HG03025 (cell line): Measurements from ENCODE around the gene TMEM63C.

Source experiments
- ATAC-seq: cut with Tn5 transposase; IDR thresholded peaks from one replicate; pipeline ENCODE4 v1.9.1; 2021; ENCODE audit warnings: mild to moderate bottlenecking, moderate library complexity; ENCODE audit not compliant: unreplicated experiment, low FRiP score

The TMEM63C gene

DNA sequence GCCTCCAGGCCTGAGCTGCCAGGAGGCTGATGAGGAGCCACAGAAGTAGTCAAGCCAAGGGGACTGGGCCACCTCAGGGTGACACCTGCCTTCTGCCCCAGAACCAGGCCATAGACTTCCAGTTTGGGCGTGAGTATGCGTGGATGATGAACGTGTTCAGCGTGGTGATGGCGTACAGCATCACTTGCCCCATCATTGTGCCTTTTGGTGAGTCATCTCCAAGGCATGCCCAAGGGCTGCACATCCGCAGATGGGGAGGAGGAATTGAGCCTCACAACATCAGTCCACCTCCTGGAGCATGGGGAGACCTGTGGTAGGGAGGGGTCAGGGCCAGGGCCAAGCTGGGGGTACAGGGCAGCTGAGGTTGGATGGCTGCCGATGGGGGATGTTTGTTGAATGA is 67.1 kb downstream of the TMEM63C start:
- no peak for ATAC-seq

DNA sequence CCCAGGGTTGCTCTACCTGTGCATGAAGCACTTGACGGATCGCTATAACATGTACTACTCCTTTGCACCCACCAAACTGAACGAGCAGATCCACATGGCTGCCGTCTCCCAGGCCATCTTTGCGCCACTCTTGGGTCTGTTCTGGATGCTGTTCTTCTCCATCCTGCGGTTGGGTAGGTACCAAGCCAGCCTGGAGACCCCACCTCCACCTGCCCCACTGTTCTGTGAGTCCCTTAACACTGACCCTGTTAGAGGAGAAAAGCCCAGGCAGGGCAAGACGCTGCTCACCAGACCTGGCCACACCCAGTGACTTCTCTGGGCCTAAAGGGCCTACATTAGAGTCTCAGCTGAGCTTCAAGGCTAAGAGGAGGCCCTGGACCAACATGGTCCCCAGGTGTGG is 67.7 kb downstream of the TMEM63C start:
- ATAC-seq, result no peak

DNA sequence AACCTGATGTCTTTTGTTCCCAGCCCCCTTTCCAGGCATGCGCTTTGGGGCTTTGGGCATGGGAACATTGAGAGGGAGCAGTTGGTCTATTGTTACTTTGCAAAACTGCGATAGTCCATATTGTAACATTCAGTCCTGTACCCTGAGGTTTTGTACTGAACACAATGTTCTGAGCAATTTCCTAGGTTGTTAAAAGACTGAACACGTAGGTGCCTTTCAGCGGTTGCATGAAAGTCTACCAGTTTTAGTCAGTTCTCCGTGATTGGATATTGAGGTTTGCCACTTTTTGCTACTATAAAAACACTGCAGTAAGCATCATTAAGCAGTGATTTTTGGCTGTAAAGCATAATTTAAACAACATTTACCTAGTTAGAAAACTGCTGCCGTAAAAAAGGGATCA is 69.3 kb downstream of the TMEM63C start:
- ATAC-seq, result no peak

- no peak for ATAC-seq
These were observed 70.3 kb downstream of the TMEM63C start for GRCh38 chr14:77251870-77252269.

DNA sequence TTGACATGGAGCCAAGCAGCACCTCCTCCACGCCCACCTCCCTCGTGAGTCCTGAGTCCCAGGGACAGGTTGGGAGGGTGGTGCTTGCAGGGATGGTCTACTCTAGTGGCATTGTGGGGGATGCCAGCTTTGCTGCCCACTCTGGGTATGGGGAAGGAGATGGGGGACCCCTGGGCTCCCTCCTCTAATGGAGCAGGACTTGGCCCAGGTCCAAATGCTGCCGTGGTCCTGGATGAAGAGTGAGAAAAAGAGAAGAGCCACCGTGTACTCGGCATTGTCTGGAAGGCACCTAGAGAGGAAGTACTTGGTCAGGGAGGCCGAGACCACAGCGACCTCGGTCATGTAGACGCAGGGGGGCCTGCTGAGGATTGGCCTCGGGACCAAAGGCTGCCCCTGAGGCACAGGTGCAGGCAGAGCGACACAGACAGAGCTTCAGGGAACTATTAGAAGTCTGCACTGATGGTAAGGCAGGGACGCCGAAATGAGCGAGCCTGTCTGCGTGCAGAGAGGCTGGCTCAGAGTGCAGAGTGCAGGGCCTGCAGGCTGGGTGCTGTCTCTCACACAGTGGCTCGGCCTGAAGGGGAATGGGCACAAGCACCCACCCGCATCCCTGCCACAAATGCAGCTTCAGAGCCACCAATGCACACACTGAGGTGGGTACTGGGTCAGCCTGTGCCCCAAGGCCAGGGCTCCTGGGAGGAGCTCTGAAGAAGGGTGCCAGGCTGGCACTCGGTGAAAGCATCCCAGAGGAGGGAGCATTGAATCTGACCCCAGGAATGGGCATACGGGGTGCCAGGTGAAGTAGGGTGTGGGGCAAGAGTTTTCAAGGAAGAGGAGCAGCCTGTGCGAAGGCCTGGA is 72.0 kb downstream of the TMEM63C start:
- ATAC-seq, result no peak

DNA sequence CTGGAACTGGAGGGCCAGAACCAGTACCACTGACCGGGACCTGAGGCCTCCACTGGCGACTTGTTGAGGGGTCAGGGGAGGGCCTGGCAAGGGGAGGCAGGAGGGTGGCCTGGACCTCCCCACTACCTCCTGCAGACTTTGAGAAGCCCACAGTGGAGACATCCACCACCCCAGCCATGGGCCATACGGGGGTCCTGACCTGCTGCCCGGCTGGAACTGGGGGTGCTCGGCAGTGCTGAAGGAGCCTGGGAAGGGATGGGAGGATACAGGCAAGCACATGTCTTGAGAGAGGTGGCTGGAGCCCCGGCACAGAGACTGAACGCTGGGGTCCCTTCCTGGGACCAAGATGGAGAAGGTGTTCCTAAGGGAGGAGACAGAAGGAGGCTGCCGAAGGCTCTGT is 75.1 kb downstream of the TMEM63C start:
- ATAC-seq, result no peak

DNA sequence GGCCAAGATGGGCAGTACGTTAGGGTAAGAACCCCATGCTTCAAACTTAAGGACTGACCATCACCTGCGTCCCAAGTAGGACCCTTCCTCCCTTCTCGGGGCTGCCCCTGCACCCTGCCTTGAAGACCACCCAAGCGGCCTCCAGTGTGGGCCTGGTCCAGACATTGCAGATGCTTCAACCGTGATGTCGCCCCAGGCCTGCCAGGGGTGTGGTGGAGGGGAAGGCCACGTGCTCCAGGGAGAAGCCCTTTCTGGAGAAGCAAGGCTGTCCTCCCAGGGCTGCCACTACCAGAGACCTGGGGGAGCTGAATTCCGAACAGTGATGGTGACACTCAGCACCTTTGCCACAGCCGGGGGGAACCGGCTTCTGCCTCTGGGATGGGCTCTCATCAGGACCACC is 76.1 kb downstream of the TMEM63C start:
- ATAC-seq, result no peak

DNA sequence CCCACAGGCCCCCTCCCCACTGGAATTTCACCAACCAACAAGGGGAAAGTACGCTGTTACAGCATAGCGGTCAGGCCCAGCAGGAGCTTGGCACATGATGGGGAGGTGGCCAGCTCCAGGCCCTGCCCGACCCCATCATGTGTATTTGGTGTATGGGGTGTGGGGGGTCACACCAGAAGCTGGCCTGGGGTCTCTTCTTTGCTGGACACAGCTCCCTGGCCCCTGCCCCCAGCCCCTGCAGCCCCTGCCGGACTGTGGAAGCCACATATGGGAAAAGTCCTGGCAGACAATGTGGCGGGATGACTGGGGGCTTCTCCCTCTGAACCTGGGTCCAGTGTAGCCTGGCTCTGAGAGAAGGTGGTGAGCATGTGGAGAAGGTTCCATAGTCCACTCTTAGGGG is 77.0 kb downstream of the TMEM63C start:
- no peak for ATAC-seq

GRCh38 chr14:77259025-77259715 is 77.6 kb downstream of the TMEM63C start:
- no peak for ATAC-seq

GRCh38 chr14:77260199-77260598 is 78.6 kb downstream of the TMEM63C start:
- no peak for ATAC-seq

DNA sequence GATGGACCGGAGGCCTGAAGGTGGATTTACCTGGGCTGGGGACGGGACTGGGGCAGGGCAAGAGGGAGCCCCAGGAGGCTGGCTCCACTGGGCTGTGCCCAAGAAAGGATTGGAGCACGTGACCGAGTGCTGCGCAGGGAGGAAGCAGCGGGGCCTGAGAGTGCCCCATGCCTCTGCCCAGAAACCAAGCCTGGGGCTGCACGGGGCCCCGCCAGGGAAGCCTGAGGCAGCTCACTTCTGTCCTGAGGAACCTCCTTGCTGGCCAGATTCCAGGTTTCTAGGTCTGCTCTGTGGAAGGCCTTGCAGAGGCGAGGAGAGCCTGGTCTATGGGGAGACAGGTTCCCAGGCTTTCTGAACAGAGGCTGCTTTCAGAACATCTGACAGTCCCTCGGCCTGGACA is 79.0 kb downstream of the TMEM63C start:
- ATAC-seq, result no peak

DNA sequence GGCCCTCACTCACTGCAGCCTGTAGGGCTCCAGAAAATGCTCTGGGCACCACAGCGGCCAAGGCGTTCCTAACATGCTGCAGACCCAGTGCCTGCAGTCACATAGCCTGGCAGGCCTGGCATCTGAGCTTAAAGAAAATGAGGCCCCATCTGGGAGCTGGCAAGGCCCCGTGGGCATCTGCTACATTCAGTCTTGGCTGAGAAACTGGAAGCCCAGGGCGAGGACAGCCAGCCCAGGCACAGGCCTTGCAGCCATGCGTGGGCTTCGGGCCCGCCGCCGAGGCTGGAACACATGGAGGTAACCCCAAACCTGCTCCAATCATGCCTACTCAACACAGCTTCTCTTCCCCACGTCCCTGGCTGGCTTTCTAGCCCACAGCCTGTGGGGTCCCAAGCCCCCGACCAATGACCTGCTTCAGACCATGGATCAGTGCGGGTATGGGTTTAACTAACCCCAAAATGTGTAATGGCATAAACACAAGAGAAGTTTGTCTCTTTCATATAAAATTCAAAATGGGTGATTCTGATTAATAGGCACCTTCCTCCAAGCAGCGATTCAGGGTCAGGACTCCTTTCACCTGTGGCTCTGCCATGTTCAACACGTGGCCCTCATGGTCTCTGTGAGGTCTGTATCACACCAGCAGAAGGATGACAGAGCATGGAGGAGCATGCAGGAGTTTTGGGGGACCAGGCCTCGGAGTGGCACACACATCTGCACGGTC is 83.0 kb downstream of the TMEM63C start:
- ATAC-seq, result no peak

DNA sequence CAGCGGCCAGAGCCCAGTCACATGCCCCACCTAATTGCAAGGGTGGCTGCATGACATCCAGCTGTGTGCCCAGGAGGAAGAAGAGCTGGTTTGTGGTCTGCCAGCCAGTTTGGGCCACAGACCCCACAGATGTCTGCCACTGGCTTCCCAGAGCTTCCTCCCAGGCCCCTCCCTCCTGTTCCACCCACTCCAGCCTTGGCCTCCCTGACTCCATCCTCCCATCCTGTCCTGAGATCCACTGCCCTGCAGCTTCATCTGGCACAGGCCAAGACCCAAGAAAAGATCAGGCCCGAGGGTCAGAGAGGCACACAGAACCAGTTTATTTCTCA is 83.6 kb downstream of the TMEM63C start:
- ATAC-seq, result no peak

DNA sequence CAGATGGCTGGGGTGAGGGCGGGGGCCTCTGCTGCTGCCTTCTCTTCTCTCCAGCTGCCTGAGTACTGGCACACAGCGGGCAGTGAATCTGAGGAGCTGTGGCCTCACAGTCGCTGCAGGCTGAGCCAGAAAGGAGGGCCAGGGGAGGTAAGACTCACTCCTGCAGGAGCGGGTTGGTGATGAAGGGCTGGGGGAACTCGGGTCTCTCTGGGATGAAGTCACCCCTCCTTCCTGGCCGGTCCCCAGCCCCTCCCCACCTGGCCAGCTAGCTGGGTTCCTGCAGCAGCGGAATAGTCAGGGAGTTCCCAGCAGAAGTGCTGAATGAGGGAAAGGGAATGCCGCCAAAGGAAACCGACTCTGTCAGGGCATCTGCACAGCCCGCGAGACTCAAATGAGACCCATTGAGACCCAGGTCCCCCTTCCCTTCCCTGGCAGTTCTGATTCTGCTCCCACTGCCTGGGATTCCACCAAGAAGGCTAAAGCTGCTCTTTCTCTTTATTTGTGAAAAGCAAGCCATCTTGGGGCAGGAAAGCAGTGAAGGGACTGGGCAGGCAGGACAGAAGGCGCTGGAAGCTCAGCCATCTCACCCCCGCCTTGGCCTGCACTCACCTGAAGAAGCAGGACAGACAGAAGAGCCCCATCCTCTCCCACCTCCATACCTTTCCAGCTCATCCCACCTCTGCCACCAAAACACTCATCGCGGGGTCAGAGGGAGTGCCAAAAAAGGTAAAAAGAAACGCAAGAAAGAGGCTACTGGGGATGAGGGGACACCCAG is 84.2 kb downstream of the TMEM63C start:
- no peak for ATAC-seq

- no peak for ATAC-seq
These were observed 84.7 kb downstream of the TMEM63C start for GRCh38 chr14:77266336-77266735.

- no peak for ATAC-seq
These were observed 86.5 kb downstream of the TMEM63C start for GRCh38 chr14:77267937-77268699.

DNA sequence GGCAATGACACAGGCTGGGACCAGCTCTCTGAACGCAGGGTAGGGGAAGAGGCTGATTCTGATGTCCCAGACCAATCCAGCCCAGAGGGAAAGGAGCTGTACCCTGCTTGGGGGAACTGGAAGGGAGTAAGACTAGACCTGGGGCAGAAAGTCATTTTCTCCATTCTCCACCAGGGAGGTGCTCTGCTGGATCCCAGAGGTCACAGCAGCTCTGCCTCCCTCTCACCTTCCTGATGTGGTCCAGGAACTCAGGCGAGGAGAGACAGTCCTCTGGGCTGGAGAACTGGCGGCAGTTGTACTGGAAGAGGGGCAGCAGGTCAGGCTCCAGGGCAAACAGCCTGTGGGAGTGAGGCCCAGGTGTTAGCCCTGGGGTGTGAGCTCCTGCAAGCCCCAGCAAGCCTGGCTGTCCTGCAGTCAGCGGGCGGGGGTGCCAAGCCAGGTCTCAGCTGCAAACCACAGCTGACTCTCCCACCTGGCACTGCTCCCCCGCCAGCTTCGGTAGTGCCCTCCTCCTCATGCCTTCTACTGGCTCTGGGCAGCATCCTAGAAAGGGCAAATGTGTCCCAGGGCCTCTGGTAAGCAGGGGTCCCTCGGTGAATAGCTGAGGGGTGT is 87.5 kb downstream of the TMEM63C start:
- ATAC-seq, result no peak

- no peak for ATAC-seq
These were observed 88.9 kb downstream of the TMEM63C start for GRCh38 chr14:77270361-77271112.
